Gastroesophageal sphincter (tissue), 4 donors: ENCODE results near the gene LMX1B. TPM values are rescaled to one million over a fixed set of nuclear protein-coding genes. Genes with fewer than 3 reads are reported as not detected.

ENCODE experiments used
- ATAC-seq: fragments of 150-250 bp; one replicate; pipeline ENCODE4 v1.9.1; 2016; ENCODE audit warnings: mild to moderate bottlenecking, moderate library complexity
- H3K27ac ChIP-seq, 4 donors: fragments of 200-600 bp; sonication (generic) in 3 of 4; 1 replicate in 3 of 4; 2 replicates in 1 of 4; pipeline ENCODE4 v1.5.1; 2016 to 2019
- H3K27me3 ChIP-seq: fragments of 200-600 bp; sonication (generic); one replicate; pipeline ENCODE4 v1.5.1; 2019
- H3K36me3 ChIP-seq, 2 donors: fragments of 200-600 bp; sonication (generic); one replicate each; pipeline ENCODE4 v1.5.1; 2019; ENCODE audit warnings: control low read depth in 1 of 2
- H3K4me1 ChIP-seq, 3 donors: fragments of 200-600 bp; sonication (generic); 1 replicate in 2 of 3; 2 replicates in 1 of 3; pipeline ENCODE4 v1.5.1; 2016 to 2019; ENCODE audit warnings: control low read depth in 2 of 3
- H3K4me3 ChIP-seq, 2 donors: fragments of 200-600 bp; sonication (generic); one replicate each; pipeline ENCODE4 v1.5.1; 2019; ENCODE audit warnings: mild to moderate bottlenecking in 1 of 2, moderate library complexity in 1 of 2
- H3K9me3 ChIP-seq, 3 donors: fragments of 200-600 bp; sonication (generic); one replicate each; pipeline ENCODE4 v1.5.1; 2017 to 2019; ENCODE audit warnings: control low read depth in 2 of 3
- CTCF ChIP-seq, 4 experiments: fragments of 200-600 bp in 2 of 4; fragments of 450-650 bp in 2 of 4; sonication (generic) in 1 of 4; IDR thresholded peaks; one replicate each; pipeline ENCODE4 v1.5.1; 2017 to 2019; ENCODE audit warnings: antibody characterized with exemption in 4 of 4, mild to moderate bottlenecking in 2 of 4, moderate library complexity in 2 of 4
- EP300 ChIP-seq: sonication (generic); formaldehyde crosslinking; IDR thresholded peaks from one replicate; pipeline ENCODE4 v1.6.1; 2017; ENCODE audit warnings: antibody characterized with exemption, mild to moderate bottlenecking
- POLR2A ChIP-seq, 2 donors: fragments of 450-650 bp; IDR thresholded peaks; one replicate each; pipeline ENCODE4 v1.6.1; 2017; ENCODE audit warnings: antibody characterized with exemption in 2 of 2, mild to moderate bottlenecking in 2 of 2, moderate library complexity in 1 of 2
- POLR2AphosphoS5 ChIP-seq: sonication (generic); formaldehyde crosslinking; IDR thresholded peaks from one replicate; pipeline ENCODE4 v1.6.1; 2017; ENCODE audit warnings: antibody characterized with exemption
- WGBS, 2 donors: methylation state at CpG; one replicate each; pipeline ENCODE4 v1.1.5; 2018; ENCODE audit warnings: low coverage in 1 of 2; 5-methylcytosine and 5-hydroxymethylcytosine counted together
- total RNA-seq, 4 donors: library from RNA; depleted of rRNA; stranded (reverse); fragments of >200 nt; gene quantifications; one replicate each; pipeline ENCODE4 v1.1.0, GENCODE V29; 2016

The LMX1B gene
- total RNA-seq, 4 donors from 2014 or later = 0.13 to 0.58 (median 0.27) TPM

GRCh38 chr9:126614088-126614454 is 343 bp downstream of the LMX1B start:
- TF ChIP-seq CTCF (IDR thresholded peaks at IDR 0.05) (no peak), EP300 (no peak), POLR2A (IDR thresholded peaks at IDR 0.05) (no peak), POLR2AphosphoS5 (no peak)
- Histone ChIP-seq H3K9me3 (no peaks in the 10 kb centered on the region), H3K4me1 (peaks cover 0 to 69% (median 36%) of the 10 kb centered on the region in 3 donors), H3K27ac (no peak overlapping the region), H3K27me3 (peaks cover 98% of the 10 kb centered on the region), H3K4me3 (peak overlapping the region in 1 of 2 donors; percentile 49), H3K36me3 (no peaks in the 10 kb centered on the region)
- WGBS, 2 donors = no CpG with 5 or more reads among the region's 64 CpGs
- no peak for ATAC-seq

- no peaks in the 10 kb centered on the region for H3K9me3 ChIP-seq
- ATAC-seq = no peak
- WGBS, 2 donors = 0% methylated on average over 2 of the region's 65 CpGs
- no peak overlapping the region for H3K27ac ChIP-seq
- H3K36me3 ChIP-seq = no peaks in the 10 kb centered on the region
- peaks cover 0 to 71% (median 36%) of the 10 kb centered on the region in 3 donors for H3K4me1 ChIP-seq
- peaks cover 98% of the 10 kb centered on the region for H3K27me3 ChIP-seq
- peak overlapping the region in 1 of 2 donors; percentile 49 for H3K4me3 ChIP-seq
- no peak for TF ChIP-seq CTCF (IDR thresholded peaks at IDR 0.05)
- TF ChIP-seq POLR2AphosphoS5 = no peak
- TF ChIP-seq EP300 = no peak
- no peak for TF ChIP-seq POLR2A (IDR thresholded peaks at IDR 0.05)
Measured at GRCh38 chr9:126614455-126615244, 922 bp downstream of the LMX1B start.

- H3K9me3 ChIP-seq = no peaks in the 10 kb centered on the region
- peak overlapping the region in 1 of 2 donors; percentile 49 for H3K4me3 ChIP-seq
- WGBS, 2 donors = no CpG with 5 or more reads among the region's 62 CpGs
- peaks cover 98% of the 10 kb centered on the region for H3K27me3 ChIP-seq
- no peak overlapping the region for H3K27ac ChIP-seq
- ATAC-seq = no peak
- peaks cover 0 to 66% (median 34%) of the 10 kb centered on the region in 3 donors for H3K4me1 ChIP-seq
- no peak for TF ChIP-seq EP300
- TF ChIP-seq POLR2AphosphoS5 = no peak
- TF ChIP-seq CTCF (IDR thresholded peaks at IDR 0.05) = no peak
- TF ChIP-seq POLR2A (IDR thresholded peaks at IDR 0.05) = no peak
- H3K36me3 ChIP-seq = no peaks in the 10 kb centered on the region
Measured at GRCh38 chr9:126615245-126615790, 1.6 kb downstream of the LMX1B start.

- Histone ChIP-seq H3K27me3 (peaks cover 98% of the 10 kb centered on the region), H3K36me3 (no peaks in the 10 kb centered on the region), H3K4me3 (peak overlapping the region in 1 of 2 donors; percentile 49), H3K9me3 (no peaks in the 10 kb centered on the region), H3K27ac (no peak overlapping the region), H3K4me1 (peaks cover 0 to 60% (median 28%) of the 10 kb centered on the region in 3 donors)
- TF ChIP-seq EP300 (no peak), POLR2AphosphoS5 (no peak), CTCF (IDR thresholded peaks at IDR 0.05) (no peak), POLR2A (IDR thresholded peaks at IDR 0.05) (no peak)
- WGBS, 2 donors = 83% methylated on average over 3 of the region's 14 CpGs; no CpG with 5 or more reads in 1 of the 2 donors
- no peak for ATAC-seq
Measured at GRCh38 chr9:126615791-126616447, 2.2 kb downstream of the LMX1B start.
